ENCODE measurements around the gene TMEM106C. TPM values are rescaled to one million over a fixed set of nuclear protein-coding genes. Genes with fewer than 3 reads are reported as not detected.

Gene TMEM106C
- total and polyA plus RNA-seq, 2 of the 4 experiments (the other 2 are of a cell fraction): 72.1 to 74.6 TPM

GRCh38 chr12:48001505-48002413 lies 38.4 kb downstream of the TMEM106C start:
- no peak overlapping the region for H3K18ac ChIP-seq (ENCODE audit: low read depth, low read length)
- no peak overlapping the region for H2AK5ac ChIP-seq (ENCODE audit: low read depth, low read length)
- TF ChIP-seq CTCF (conservative IDR thresholded peaks at IDR 0.05; ENCODE audit: low read depth, low read length) (no peak), ELK1 (IDR thresholded peaks at IDR 0.05; ENCODE audit: borderline replicate concordance, low read depth, low read length) (no peak), MXI1 (IDR thresholded peaks at IDR 0.05; ENCODE audit: borderline replicate concordance, low read depth, low read length) (no peak), NFE2L2 (IDR thresholded peaks at IDR 0.05; ENCODE audit: low read depth, low read length) (no peak), MAZ (IDR thresholded peaks at IDR 0.05; ENCODE audit: borderline replicate concordance, low read depth, low read length) (no peak), MAFK (IDR thresholded peaks at IDR 0.05; ENCODE audit: low read depth, low read length) (no peak), POLR2A (IDR thresholded peaks at IDR 0.05; ENCODE audit: low read depth, low read length) (no peak), RAD21 (IDR thresholded peaks at IDR 0.05; ENCODE audit: low read length) (no peak), RCOR1 (IDR thresholded peaks at IDR 0.05; ENCODE audit: insufficient replicate concordance, low read length) (no peak), SMC3 (IDR thresholded peaks at IDR 0.05; ENCODE audit: low read depth, low read length) (no peak)
- H3K4me1 ChIP-seq (ENCODE audit: control insufficient read depth, insufficient read depth, low read length): peaks cover 4% of the 10 kb centered on the region; the same call in 1 of the 2 replicates
- H2AFZ ChIP-seq (replicated peaks; ENCODE audit: low read length, poor library complexity): peak overlapping the region; percentile 92
- no peak overlapping the region for H4K91ac ChIP-seq (ENCODE audit: insufficient read depth, low read depth, low read length)
- no peak overlapping the region for H2BK15ac ChIP-seq (ENCODE audit: low read depth, low read length)
- no peak overlapping the region for H3K9ac ChIP-seq (ENCODE audit: low read depth, low read length)
- no peaks in the 10 kb centered on the region for H3K79me1 ChIP-seq (ENCODE audit: low read depth in 1 of 2, low read length in 2 of 2)
- no TSS peak for BruUV-seq (replicated peaks)
- H2BK5ac ChIP-seq (ENCODE audit: low read depth, low read length, poor library complexity, severe bottlenecking): no peak overlapping the region
- 0 out of 2 replicates have a peak overlapping the region, but pooled peaks have one; percentile 17 for H3K23ac ChIP-seq (ENCODE audit: low read depth, low read length)
- no peaks in the 10 kb centered on the region for H3K9me1 ChIP-seq (ENCODE audit: insufficient read depth, low read length)
- ChIA-PET CTCF (interaction anchor here (0.7 to 1.5 kb wide), 2 partner anchors 10 to 983 kb away, joined by 3 read pairs; no protein-coding TSS in a partner anchor), POLR2A (ENCODE audit: unreplicated experiment) (no interaction called here)
- H2AK9ac ChIP-seq (replicated peaks; ENCODE audit: low read depth, low read length, poor library complexity): no peak overlapping the region
- dilution Hi-C loops (cut with HindIII; ENCODE audit: low sequenced_read_pairs, unreplicated experiment): no loop called here
- no peak overlapping the region for H4K8ac ChIP-seq (ENCODE audit: low read depth in 2 of 2, low read length in 2 of 2)
- 0% methylated on average over 19 of the region's 57 CpGs; no CpG with 5 or more reads in 1 of the 2 experiments for WGBS, 2 experiments (ENCODE audit: extremely low coverage in 2 of 2, insufficient read length in 1 of 2)
- H3K27ac ChIP-seq (ENCODE audit: insufficient read depth, low read length): no peak overlapping the region
- intact Hi-C loops (cut with micrococcal nuclease): no loop called here
- H3K56ac ChIP-seq (ENCODE audit: extremely low read depth, insufficient read depth, low read length): no peak overlapping the region
- H3K27me3 ChIP-seq (ENCODE audit: control insufficient read depth, insufficient read depth, low read length): peaks cover 78% of the 10 kb centered on the region
- H3K36me3 ChIP-seq (ENCODE audit: control insufficient read depth, insufficient read depth, low read length): no peaks in the 10 kb centered on the region
- H3K9me3 ChIP-seq (ENCODE audit: control insufficient read depth, insufficient read depth, low read length): no peaks in the 10 kb centered on the region
- DNase-seq (no peak), ATAC-seq (ENCODE audit: low read depth) (peak; percentile 87)
- H2BK120ac ChIP-seq (ENCODE audit: low read depth, low read length): no peak overlapping the region
- H3K4ac ChIP-seq (ENCODE audit: low read depth, low read length): no peak overlapping the region
- H2BK20ac ChIP-seq (ENCODE audit: low read depth, low read length): no peak overlapping the region
- no peak overlapping the region for H3K14ac ChIP-seq (replicated peaks; ENCODE audit: low read depth, low read length)
- peak overlapping the region; percentile 83 for H3K4me2 ChIP-seq (ENCODE audit: low read depth, low read length)
- H4K5ac ChIP-seq (ENCODE audit: low read depth, low read length): no peak overlapping the region
- H3K4me3 ChIP-seq (ENCODE audit: insufficient read depth, low read depth, low read length): peak overlapping the region; percentile 26
- in situ Hi-C loops (cut with MboI; ENCODE audit: low sequenced_read_pairs): no loop called here
- peaks cover 6% of the 10 kb centered on the region; the same call in 1 of the 2 replicates for H4K20me1 ChIP-seq (ENCODE audit: insufficient read depth, low read length)

Measured in IMR-90 (cell line).